Osteoblast (primary cell): ENCODE data around the gene ZNF821. TPM values are rescaled to one million over a fixed set of nuclear protein-coding genes. Genes with fewer than 3 reads are reported as not detected.

Experiments
- DNase-seq: peaks from one replicate; pipeline ENCODE4 v3.0.0; 2011; ENCODE audit warnings: low spot score, mixed read lengths; ENCODE audit not compliant: insufficient read length; ENCODE audit errors: missing footprints
- H2AFZ ChIP-seq: 2 replicates; pipeline ENCODE4 v1.6.0; 2011; ENCODE audit warnings: mild to moderate bottlenecking, low read length
- H3K27ac ChIP-seq: 2 replicates; pipeline ENCODE4 v1.5.1; 2011; ENCODE audit warnings: mild to moderate bottlenecking, low read depth, low read length, moderate library complexity
- H3K27me3 ChIP-seq: 2 replicates; pipeline ENCODE4 v1.6.0; 2012; ENCODE audit warnings: mild to moderate bottlenecking, control low read depth, inconsistent platforms, low read length, moderate library complexity; ENCODE audit not compliant: insufficient read depth
- H3K36me3 ChIP-seq: 2 replicates; pipeline ENCODE4 v1.5.1; 2011; ENCODE audit warnings: mild to moderate bottlenecking, low read length, control low read depth, moderate library complexity; ENCODE audit not compliant: insufficient read depth
- H3K4me1 ChIP-seq: 2 replicates; pipeline ENCODE4 v1.5.1; 2011; ENCODE audit warnings: mild to moderate bottlenecking, low read length, control low read depth, moderate library complexity; ENCODE audit not compliant: insufficient read depth
- H3K4me2 ChIP-seq: 2 replicates; pipeline ENCODE4 v1.6.0; 2011; ENCODE audit warnings: mild to moderate bottlenecking, low read length; ENCODE audit not compliant: insufficient read depth
- H3K4me3 ChIP-seq: fragments of 200-600 bp; sonication (generic); 3 replicates; pipeline ENCODE4 v1.5.1; 2012; ENCODE audit warnings: mild to moderate bottlenecking, low read length, inconsistent platforms; ENCODE audit not compliant: insufficient read depth
- H3K79me2 ChIP-seq: 2 replicates; pipeline ENCODE4 v1.6.0; 2012; ENCODE audit warnings: mild to moderate bottlenecking, low read length, control low read depth, inconsistent platforms; ENCODE audit not compliant: insufficient read depth
- H3K9me3 ChIP-seq: 2 replicates; pipeline ENCODE4 v1.5.1; 2011; ENCODE audit warnings: low read depth, low read length, control low read depth
- H4K20me1 ChIP-seq: 2 replicates; pipeline ENCODE4 v1.6.0; 2012; ENCODE audit warnings: mild to moderate bottlenecking, low read length, control low read depth; ENCODE audit not compliant: insufficient read depth
- total RNA-seq: library from RNA; depleted of rRNA; stranded (reverse); fragments of >200 nt; gene quantifications from 2 replicates; pipeline ENCODE4 v1.2.3, GENCODE V29; 2012
- TF ChIP-seq, protein P1 (sequence below): IDR thresholded peaks from 2 replicates; pipeline ENCODE4 v1.5.1; 2011; ENCODE audit warnings: mild to moderate bottlenecking, low read depth, low read length, moderate library complexity; ENCODE audit errors: extremely low read depth

Gene ZNF821
- total RNA-seq, 1 donor = 12.3 TPM

DNA sequence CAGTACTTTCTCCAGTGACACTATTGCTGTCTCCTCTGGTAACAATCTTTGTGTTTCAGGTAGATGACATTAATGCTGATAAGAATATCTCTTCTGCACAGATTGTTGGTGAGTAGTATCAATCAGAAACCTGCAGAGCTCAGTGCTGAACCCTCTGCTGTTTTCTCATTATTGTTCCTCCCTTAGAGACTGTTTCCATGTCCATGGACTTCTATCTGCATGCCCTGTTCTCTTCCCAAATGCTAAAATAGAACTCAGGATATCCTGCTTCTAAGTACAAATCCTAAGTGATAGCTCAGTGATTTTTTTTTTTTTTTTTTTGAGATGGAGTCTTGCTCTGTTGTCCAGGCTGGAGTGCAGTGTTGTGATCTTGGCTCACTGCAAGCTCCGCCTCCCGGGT, 40.7 kb upstream of the ZNF821 start:
- peaks cover 82% of the 10 kb centered on the region for H3K36me3 ChIP-seq
- TF ChIP-seq, protein P1, sequence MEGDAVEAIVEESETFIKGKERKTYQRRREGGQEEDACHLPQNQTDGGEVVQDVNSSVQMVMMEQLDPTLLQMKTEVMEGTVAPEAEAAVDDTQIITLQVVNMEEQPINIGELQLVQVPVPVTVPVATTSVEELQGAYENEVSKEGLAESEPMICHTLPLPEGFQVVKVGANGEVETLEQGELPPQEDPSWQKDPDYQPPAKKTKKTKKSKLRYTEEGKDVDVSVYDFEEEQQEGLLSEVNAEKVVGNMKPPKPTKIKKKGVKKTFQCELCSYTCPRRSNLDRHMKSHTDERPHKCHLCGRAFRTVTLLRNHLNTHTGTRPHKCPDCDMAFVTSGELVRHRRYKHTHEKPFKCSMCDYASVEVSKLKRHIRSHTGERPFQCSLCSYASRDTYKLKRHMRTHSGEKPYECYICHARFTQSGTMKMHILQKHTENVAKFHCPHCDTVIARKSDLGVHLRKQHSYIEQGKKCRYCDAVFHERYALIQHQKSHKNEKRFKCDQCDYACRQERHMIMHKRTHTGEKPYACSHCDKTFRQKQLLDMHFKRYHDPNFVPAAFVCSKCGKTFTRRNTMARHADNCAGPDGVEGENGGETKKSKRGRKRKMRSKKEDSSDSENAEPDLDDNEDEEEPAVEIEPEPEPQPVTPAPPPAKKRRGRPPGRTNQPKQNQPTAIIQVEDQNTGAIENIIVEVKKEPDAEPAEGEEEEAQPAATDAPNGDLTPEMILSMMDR = no peak
- H2AFZ ChIP-seq = no peak overlapping the region
- H3K4me3 ChIP-seq = no peak overlapping the region
- H3K9me3 ChIP-seq = no peaks in the 10 kb centered on the region
- H3K27me3 ChIP-seq = no peaks in the 10 kb centered on the region
- H3K79me2 ChIP-seq = peaks cover 70% of the 10 kb centered on the region
- H4K20me1 ChIP-seq = peaks cover 73% of the 10 kb centered on the region
- no peak overlapping the region for H3K4me2 ChIP-seq
- no peak overlapping the region for H3K27ac ChIP-seq
- peaks cover 40% of the 10 kb centered on the region for H3K4me1 ChIP-seq
- DNase-seq = no peak

DNA sequence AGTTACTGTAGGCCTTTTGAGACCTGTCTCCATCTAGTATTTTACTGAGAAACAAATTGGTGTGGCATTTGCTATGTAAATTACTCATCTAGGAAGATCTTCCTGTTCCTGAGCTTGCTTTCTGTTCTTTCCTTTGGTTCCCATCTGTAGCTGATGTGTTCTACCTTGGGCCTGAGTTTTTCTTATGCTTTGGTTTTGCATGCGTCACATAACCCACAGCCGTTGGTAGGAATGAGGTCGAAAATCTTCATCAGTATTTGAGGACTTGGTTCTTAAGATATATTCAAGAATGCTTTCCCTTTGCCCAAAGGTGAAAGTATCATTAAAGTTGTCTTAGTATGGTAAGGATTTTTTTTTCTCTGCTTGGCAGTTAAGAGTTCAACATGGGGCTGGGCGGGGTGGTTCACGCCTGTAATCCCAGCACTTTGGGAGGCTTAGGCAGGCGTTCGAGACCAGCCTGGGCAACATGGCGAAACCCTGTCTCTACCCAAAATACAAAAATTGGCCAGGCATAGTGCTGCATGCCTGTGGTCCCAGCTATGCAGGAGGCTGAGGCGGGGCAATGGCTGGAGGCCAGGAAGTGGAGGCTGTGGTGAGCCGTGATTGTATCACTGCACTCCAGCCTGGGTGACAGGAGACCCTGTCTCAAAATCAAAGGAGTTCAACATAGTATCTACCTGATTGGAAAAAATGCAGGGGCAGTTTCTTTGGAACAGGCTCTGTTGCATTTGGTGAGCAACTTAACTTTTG, 40.1 kb upstream of the ZNF821 start:
- Histone ChIP-seq H3K4me2 (no peak overlapping the region), H4K20me1 (peaks cover 73% of the 10 kb centered on the region), H3K4me1 (peaks cover 37% of the 10 kb centered on the region), H3K27ac (no peak overlapping the region), H3K27me3 (no peaks in the 10 kb centered on the region), H3K4me3 (no peak overlapping the region), H2AFZ (no peak overlapping the region), H3K79me2 (peaks cover 72% of the 10 kb centered on the region), H3K9me3 (no peaks in the 10 kb centered on the region), H3K36me3 (peaks cover 86% of the 10 kb centered on the region)
- DNase-seq = no peak
- TF ChIP-seq, protein P1 = no peak

DNA sequence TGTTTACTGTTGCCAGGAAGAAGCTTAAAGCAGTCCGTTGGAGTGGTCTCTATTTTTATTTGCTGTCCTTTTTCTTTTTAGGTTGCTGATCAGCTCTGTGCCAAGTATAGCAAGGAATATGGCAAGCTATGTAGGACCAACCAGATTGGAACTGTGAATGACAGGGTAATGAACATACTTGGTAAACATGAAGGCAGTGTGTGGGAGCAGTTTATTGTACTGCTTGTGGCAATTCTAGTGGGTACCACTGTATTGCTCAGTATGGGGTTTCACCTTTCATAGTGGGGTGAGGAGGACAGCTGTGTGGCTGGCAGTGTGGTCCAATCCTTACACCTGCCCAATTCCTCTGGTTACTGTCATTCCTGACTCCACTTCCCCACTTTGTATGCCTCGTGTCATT, 36.7 kb upstream of the ZNF821 start:
- peaks cover 73% of the 10 kb centered on the region for H3K36me3 ChIP-seq
- peaks cover 75% of the 10 kb centered on the region for H4K20me1 ChIP-seq
- no peaks in the 10 kb centered on the region for H3K9me3 ChIP-seq
- H2AFZ ChIP-seq = no peak overlapping the region
- no peak overlapping the region for H3K4me3 ChIP-seq
- TF ChIP-seq, protein P1 = no peak
- H3K27me3 ChIP-seq = no peaks in the 10 kb centered on the region
- H3K4me1 ChIP-seq = peaks cover 34% of the 10 kb centered on the region
- H3K4me2 ChIP-seq = no peak overlapping the region
- peaks cover 84% of the 10 kb centered on the region for H3K79me2 ChIP-seq
- H3K27ac ChIP-seq = no peak overlapping the region
- no peak for DNase-seq

DNA sequence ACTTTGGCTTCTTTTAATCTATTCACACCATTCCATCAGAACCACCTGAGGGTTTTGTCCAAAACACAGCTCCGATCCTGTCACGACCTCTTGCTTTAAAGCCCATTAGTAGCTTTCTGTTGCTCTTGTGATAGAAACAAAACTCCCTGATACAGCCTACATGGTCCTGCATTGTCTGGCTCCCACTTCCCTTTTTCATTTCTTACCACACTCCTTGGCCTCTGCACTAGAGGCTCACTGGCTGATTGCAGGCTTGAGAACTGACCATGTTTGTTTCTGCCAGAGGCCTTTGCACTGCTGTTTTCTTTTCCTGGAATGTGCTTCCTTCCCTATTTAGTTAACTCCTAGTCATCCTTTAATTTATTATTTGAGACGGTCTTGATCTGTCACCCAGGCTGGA, 35.1 kb upstream of the ZNF821 start:
- peaks cover 71% of the 10 kb centered on the region for H3K36me3 ChIP-seq

More for the DNA sequence above, 35.1 kb upstream of the ZNF821 start:
- Histone ChIP-seq H3K4me3 (no peak overlapping the region), H3K4me1 (peaks cover 41% of the 10 kb centered on the region), H3K9me3 (no peaks in the 10 kb centered on the region), H3K27me3 (no peaks in the 10 kb centered on the region), H3K4me2 (no peak overlapping the region), H4K20me1 (peaks cover 79% of the 10 kb centered on the region), H3K27ac (no peak overlapping the region), H2AFZ (no peak overlapping the region), H3K79me2 (peaks cover 90% of the 10 kb centered on the region)
- TF ChIP-seq, protein P1 = no peak
- DNase-seq = no peak
